ENCODE data around the gene XRN2.

XRN2 gene

DNA sequence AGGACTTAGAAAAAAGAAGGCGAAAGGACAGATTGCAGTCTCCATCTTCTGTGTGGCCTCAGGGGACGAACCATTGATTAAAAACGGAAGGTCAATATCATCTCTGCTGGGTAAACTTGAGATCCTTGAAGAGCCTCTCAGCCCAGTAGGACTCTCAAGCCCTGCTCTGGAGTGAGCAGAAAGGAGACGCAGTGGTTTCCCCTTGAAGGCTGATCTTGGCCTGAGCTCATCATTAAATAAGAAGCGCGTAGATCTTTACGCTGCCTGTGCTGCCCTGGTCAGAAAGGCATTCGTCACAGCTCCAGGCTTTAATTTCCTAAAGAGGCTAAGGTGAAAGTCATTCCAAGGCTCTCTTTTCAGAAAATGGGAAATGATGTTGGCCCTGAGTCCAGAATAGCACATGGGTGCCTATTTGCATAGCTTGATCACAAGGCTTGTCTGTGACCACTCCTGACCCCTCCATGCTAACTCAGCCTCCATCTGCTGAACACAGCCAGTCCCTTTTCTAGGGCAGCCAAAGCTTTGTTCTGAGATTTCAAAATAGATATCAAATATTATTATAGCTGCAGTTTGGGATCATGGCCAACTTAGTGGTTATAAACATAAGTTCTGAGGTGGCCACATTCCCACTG is 29.3 kb upstream of the XRN2 start:
- Histone ChIP-seq H3K4me3 (ENCODE audit: low read length) (no peak overlapping the region), H3K9ac (ENCODE audit: low read depth, low read length) (no peak overlapping the region), H3K9me3 (ENCODE audit: insufficient read depth, low read depth, low read length) (no peaks in the 10 kb centered on the region), H3K27me3 (ENCODE audit: insufficient read depth, low read length) (no peaks in the 10 kb centered on the region), H3K4me1 (ENCODE audit: insufficient read depth, low read length) (no peaks in the 10 kb centered on the region), H3K27ac (ENCODE audit: low read length) (no peak overlapping the region), H3K36me3 (ENCODE audit: insufficient read depth, low read depth, low read length) (no peaks in the 10 kb centered on the region)

- no peak overlapping the region for H3K27ac ChIP-seq (ENCODE audit: low read length)
- no peak overlapping the region for H3K9ac ChIP-seq (ENCODE audit: low read depth, low read length)
These were observed 24.3 kb upstream of the XRN2 start for GRCh38 chr20:21278829-21279228.

DNA sequence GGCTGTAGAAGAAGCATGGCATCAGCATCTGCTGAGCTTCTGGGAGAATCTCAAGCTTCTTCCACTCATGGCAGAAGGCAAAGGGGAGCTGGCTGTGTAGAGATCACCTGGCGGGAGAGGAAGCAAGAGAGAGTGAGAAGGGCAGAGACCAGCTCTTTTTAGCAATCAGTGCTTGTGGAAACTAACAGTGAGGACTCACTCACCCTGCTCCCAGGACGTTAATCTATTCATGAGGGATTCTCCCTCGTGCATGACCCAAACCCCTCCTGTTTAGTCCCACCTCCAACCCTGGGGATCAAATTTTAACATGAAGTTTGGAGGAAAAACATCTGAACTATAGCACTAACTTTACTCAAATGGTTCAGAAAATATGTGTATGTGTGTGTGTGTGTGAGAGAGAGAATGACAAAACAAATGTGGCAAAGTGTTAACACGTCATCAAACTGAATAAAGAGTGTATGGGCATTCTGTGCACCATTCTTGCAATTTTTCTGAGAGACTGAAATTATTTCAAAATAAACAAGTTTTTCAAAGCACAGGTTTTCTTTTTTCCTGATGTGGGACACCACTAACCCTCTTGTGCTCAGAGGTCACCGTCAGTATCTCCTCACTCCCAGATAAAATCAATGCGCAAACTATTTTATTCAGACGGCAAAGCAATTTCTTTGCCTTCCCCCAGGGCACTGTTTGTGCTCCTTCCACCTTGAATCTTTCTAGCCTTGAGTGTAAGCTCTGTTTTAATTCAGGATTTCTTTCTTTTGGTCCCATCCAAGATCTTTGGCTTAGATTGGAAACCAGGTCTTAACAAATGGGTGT is 23.2 kb upstream of the XRN2 start:
- H3K27me3 ChIP-seq (ENCODE audit: insufficient read depth, low read length), result no peaks in the 10 kb centered on the region
- H3K4me3 ChIP-seq (ENCODE audit: low read length), result no peak overlapping the region
- no peak overlapping the region for H3K27ac ChIP-seq (ENCODE audit: low read length)
- no peaks in the 10 kb centered on the region for H3K36me3 ChIP-seq (ENCODE audit: insufficient read depth, low read depth, low read length)
- H3K4me1 ChIP-seq (ENCODE audit: insufficient read depth, low read length), result no peaks in the 10 kb centered on the region
- H3K9ac ChIP-seq (ENCODE audit: low read depth, low read length), result no peak overlapping the region
- H3K9me3 ChIP-seq (ENCODE audit: insufficient read depth, low read depth, low read length), result no peaks in the 10 kb centered on the region

More at GRCh38 chr20:21278829-21279228, 24.3 kb upstream of the XRN2 start:
- no peaks in the 10 kb centered on the region for H3K4me1 ChIP-seq (ENCODE audit: insufficient read depth, low read length)
- H3K27me3 ChIP-seq (ENCODE audit: insufficient read depth, low read length), result no peaks in the 10 kb centered on the region
- H3K4me3 ChIP-seq (ENCODE audit: low read length), result no peak overlapping the region
- H3K36me3 ChIP-seq (ENCODE audit: insufficient read depth, low read depth, low read length), result no peaks in the 10 kb centered on the region
- H3K9me3 ChIP-seq (ENCODE audit: insufficient read depth, low read depth, low read length), result no peaks in the 10 kb centered on the region

- no peaks in the 10 kb centered on the region for H3K27me3 ChIP-seq (ENCODE audit: insufficient read depth, low read length)
- H3K27ac ChIP-seq (ENCODE audit: low read length), result no peak overlapping the region
These were observed 22.6 kb upstream of the XRN2 start for GRCh38 chr20:21280522-21281016.

GRCh38 chr20:21286775-21287174 is 16.4 kb upstream of the XRN2 start:
- no peaks in the 10 kb centered on the region for H3K27me3 ChIP-seq (ENCODE audit: insufficient read depth, low read length)
- no peaks in the 10 kb centered on the region for H3K4me1 ChIP-seq (ENCODE audit: insufficient read depth, low read length)
- H3K36me3 ChIP-seq (ENCODE audit: insufficient read depth, low read depth, low read length), result no peaks in the 10 kb centered on the region
- H3K4me3 ChIP-seq (ENCODE audit: low read length), result no peak overlapping the region
- H3K9ac ChIP-seq (ENCODE audit: low read depth, low read length), result no peak overlapping the region
- no peaks in the 10 kb centered on the region for H3K9me3 ChIP-seq (ENCODE audit: insufficient read depth, low read depth, low read length)
- no peak overlapping the region for H3K27ac ChIP-seq (ENCODE audit: low read length)

More at GRCh38 chr20:21280522-21281016, 22.6 kb upstream of the XRN2 start:
- no peak overlapping the region for H3K4me3 ChIP-seq (ENCODE audit: low read length)
- H3K9ac ChIP-seq (ENCODE audit: low read depth, low read length), result no peak overlapping the region
- H3K4me1 ChIP-seq (ENCODE audit: insufficient read depth, low read length), result no peaks in the 10 kb centered on the region
- no peaks in the 10 kb centered on the region for H3K36me3 ChIP-seq (ENCODE audit: insufficient read depth, low read depth, low read length)
- no peaks in the 10 kb centered on the region for H3K9me3 ChIP-seq (ENCODE audit: insufficient read depth, low read depth, low read length)

GRCh38 chr20:21288587-21289370 is 14.4 kb upstream of the XRN2 start:
- Histone ChIP-seq H3K9ac (ENCODE audit: low read depth, low read length) (no peak overlapping the region), H3K27me3 (ENCODE audit: insufficient read depth, low read length) (no peaks in the 10 kb centered on the region), H3K4me1 (ENCODE audit: insufficient read depth, low read length) (no peaks in the 10 kb centered on the region), H3K4me3 (ENCODE audit: low read length) (no peak overlapping the region), H3K9me3 (ENCODE audit: insufficient read depth, low read depth, low read length) (no peaks in the 10 kb centered on the region), H3K27ac (ENCODE audit: low read length) (no peak overlapping the region), H3K36me3 (ENCODE audit: insufficient read depth, low read depth, low read length) (no peaks in the 10 kb centered on the region)

GRCh38 chr20:21289651-21290050 is 13.5 kb upstream of the XRN2 start:
- Histone ChIP-seq H3K27ac (ENCODE audit: low read length) (no peak overlapping the region), H3K36me3 (ENCODE audit: insufficient read depth, low read depth, low read length) (no peaks in the 10 kb centered on the region), H3K27me3 (ENCODE audit: insufficient read depth, low read length) (no peaks in the 10 kb centered on the region), H3K4me3 (ENCODE audit: low read length) (no peak overlapping the region), H3K9ac (ENCODE audit: low read depth, low read length) (no peak overlapping the region), H3K4me1 (ENCODE audit: insufficient read depth, low read length) (no peaks in the 10 kb centered on the region), H3K9me3 (ENCODE audit: insufficient read depth, low read depth, low read length) (no peaks in the 10 kb centered on the region)

DNA sequence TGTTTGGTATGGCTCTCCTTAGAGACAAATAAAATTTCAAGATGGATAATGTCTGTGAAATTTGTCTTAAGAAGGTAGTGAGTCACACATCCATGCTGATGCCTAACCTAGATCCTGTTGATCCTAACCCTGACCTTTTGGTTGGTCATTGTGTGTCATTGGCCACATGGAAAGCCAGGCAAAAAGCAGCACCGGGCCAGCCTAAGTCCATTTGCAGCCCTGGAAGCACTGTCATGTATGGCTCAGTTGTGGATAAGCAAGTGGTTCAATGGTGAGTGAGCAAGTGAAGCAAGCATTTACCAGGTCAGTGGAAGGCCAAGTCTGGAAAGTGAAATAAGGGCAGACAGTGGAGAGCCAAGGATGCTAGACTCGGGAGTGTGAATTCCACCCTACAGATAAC is 12.1 kb upstream of the XRN2 start:
- H3K36me3 ChIP-seq (ENCODE audit: insufficient read depth, low read depth, low read length), result no peaks in the 10 kb centered on the region
- H3K4me3 ChIP-seq (ENCODE audit: low read length), result no peak overlapping the region
- H3K27ac ChIP-seq (ENCODE audit: low read length), result no peak overlapping the region
- H3K4me1 ChIP-seq (ENCODE audit: insufficient read depth, low read length), result no peaks in the 10 kb centered on the region
- H3K9ac ChIP-seq (ENCODE audit: low read depth, low read length), result no peak overlapping the region
- H3K9me3 ChIP-seq (ENCODE audit: insufficient read depth, low read depth, low read length), result no peaks in the 10 kb centered on the region
- no peaks in the 10 kb centered on the region for H3K27me3 ChIP-seq (ENCODE audit: insufficient read depth, low read length)

- H3K4me1 ChIP-seq (ENCODE audit: insufficient read depth, low read length), result no peaks in the 10 kb centered on the region
- H3K27me3 ChIP-seq (ENCODE audit: insufficient read depth, low read length), result no peaks in the 10 kb centered on the region; the same call in 1 of the 2 replicates
- no peak overlapping the region for H3K4me3 ChIP-seq (ENCODE audit: low read length)
- H3K9ac ChIP-seq (ENCODE audit: low read depth, low read length), result no peak overlapping the region
- no peak overlapping the region for H3K27ac ChIP-seq (ENCODE audit: low read length)
- H3K9me3 ChIP-seq (ENCODE audit: insufficient read depth, low read depth, low read length), result no peaks in the 10 kb centered on the region
- H3K36me3 ChIP-seq (ENCODE audit: insufficient read depth, low read depth, low read length), result no peaks in the 10 kb centered on the region
These were observed 8.4 kb upstream of the XRN2 start for GRCh38 chr20:21294755-21295154.

DNA sequence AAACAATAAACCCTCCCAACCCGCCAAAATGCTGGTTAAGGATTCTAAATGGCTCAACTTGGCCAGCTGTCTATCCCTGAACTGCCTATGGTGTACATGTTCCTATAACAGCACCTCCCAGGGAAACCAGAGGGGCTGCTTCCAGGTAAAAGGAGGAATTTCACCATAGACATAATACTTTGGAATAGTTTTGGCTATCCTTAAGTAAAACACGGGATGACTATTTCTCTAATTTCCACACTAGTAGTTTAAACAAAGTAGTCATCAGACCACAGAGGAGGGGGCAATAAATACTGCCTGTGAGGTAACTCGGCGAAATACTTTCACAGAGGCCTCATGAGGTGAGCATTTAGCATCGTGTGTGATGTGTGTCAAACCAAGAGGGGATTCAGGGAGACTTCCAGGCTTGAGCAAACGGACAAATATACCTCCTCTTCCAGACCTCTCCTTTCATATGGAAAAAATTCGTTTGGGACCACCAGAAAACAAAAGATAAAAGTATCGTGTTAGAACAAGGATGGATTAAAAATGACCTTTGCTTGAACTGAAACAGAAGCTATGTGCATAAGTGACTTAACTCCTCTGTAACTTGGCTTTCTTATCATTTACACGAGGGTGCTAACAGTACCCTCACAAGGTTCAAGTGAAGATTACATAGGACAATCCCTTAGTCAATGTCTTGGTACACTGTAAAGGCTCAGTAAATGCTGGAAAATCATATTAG is 1.0 kb upstream of the XRN2 start:
- peak overlapping the region; percentile 86 for H3K4me3 ChIP-seq (ENCODE audit: low read length)
- H3K27me3 ChIP-seq (ENCODE audit: insufficient read depth, low read length), result no peaks in the 10 kb centered on the region; the same call in 1 of the 2 replicates
- H3K4me1 ChIP-seq (ENCODE audit: insufficient read depth, low read length), result peaks cover 6% of the 10 kb centered on the region; the same call in 1 of the 2 replicates
- no peak overlapping the region for H3K27ac ChIP-seq (ENCODE audit: low read length)
- peak overlapping the region; percentile 89 for H3K9ac ChIP-seq (ENCODE audit: low read depth, low read length)
- no peaks in the 10 kb centered on the region for H3K9me3 ChIP-seq (ENCODE audit: insufficient read depth, low read depth, low read length)
- peaks cover 6% of the 10 kb centered on the region; the same call in 1 of the 2 replicates for H3K36me3 ChIP-seq (ENCODE audit: insufficient read depth, low read depth, low read length)

DNA sequence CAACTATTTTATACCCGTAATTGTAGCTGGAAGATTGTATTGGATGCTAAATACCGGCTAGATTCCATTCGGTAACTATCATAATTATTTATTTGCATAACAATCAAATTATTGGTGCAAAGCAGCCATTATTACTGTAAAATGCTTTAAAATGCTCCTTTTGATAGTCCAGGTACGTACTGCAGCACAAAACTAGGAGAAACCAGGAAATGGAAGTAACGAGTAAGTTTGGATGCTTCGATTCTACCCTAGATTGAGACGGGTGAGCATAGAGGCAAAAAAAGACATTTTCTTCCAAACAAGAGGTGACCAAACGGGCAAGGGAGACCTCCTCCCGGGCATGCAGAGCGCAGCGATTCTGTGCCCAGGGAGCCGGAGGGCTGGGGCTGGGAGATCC is 469 bp upstream of the XRN2 start:
- peak overlapping the region; percentile 86 for H3K4me3 ChIP-seq (ENCODE audit: low read length)
- peaks cover 6% of the 10 kb centered on the region; the same call in 1 of the 2 replicates for H3K4me1 ChIP-seq (ENCODE audit: insufficient read depth, low read length)
- no peaks in the 10 kb centered on the region; the same call in 1 of the 2 replicates for H3K27me3 ChIP-seq (ENCODE audit: insufficient read depth, low read length)
- H3K9ac ChIP-seq (ENCODE audit: low read depth, low read length), result peak overlapping the region; percentile 89
- H3K36me3 ChIP-seq (ENCODE audit: insufficient read depth, low read depth, low read length), result peaks cover 6% of the 10 kb centered on the region; the same call in 1 of the 2 replicates
- H3K27ac ChIP-seq (ENCODE audit: low read length), result peak overlapping the region; percentile 88
- no peaks in the 10 kb centered on the region for H3K9me3 ChIP-seq (ENCODE audit: insufficient read depth, low read depth, low read length)
